Measurements from ENCODE around the gene C8A. TPM values are rescaled to one million over a fixed set of nuclear protein-coding genes. Genes with fewer than 3 reads are reported as not detected.

Gene C8A
- total RNA-seq, 1 donor from 2014 or later = not detected

- H3K36me3 ChIP-seq = no peaks in the 10 kb centered on the region
- no peak overlapping the region for H3K27ac ChIP-seq (replicated peaks)
- intact Hi-C loops (cut with micrococcal nuclease) = no loop called here
- H3K4me3 ChIP-seq = no peak overlapping the region
- TF ChIP-seq CTCF (IDR thresholded peaks at IDR 0.05; ENCODE audit: borderline replicate concordance) = no peak
- no peaks in the 10 kb centered on the region for H3K9me3 ChIP-seq (replicated peaks)
- DNase-seq = no peak
- peaks cover 5% of the 10 kb centered on the region for H3K27me3 ChIP-seq (ENCODE audit: low read depth)
- no peaks in the 10 kb centered on the region for H3K4me1 ChIP-seq
These were observed 76.6 kb downstream of the C8A start for GRCh38 chr1:56931211-56931610.

GRCh38 chr1:56931686-56932085, 77.1 kb downstream of the C8A start:
- no peak overlapping the region for H3K4me3 ChIP-seq
- intact Hi-C loops (cut with micrococcal nuclease) = no loop called here
- no peaks in the 10 kb centered on the region for H3K9me3 ChIP-seq (replicated peaks)
- TF ChIP-seq CTCF (IDR thresholded peaks at IDR 0.05; ENCODE audit: borderline replicate concordance) = no peak
- H3K27me3 ChIP-seq (ENCODE audit: low read depth) = peaks cover 6% of the 10 kb centered on the region
- H3K4me1 ChIP-seq = no peaks in the 10 kb centered on the region
- no peaks in the 10 kb centered on the region for H3K36me3 ChIP-seq
- H3K27ac ChIP-seq (replicated peaks) = no peak overlapping the region
- no peak for DNase-seq

- Histone ChIP-seq H3K4me3 (no peak overlapping the region), H3K27me3 (ENCODE audit: low read depth) (peaks cover 6% of the 10 kb centered on the region), H3K36me3 (no peaks in the 10 kb centered on the region), H3K9me3 (replicated peaks) (no peaks in the 10 kb centered on the region), H3K27ac (replicated peaks) (no peak overlapping the region), H3K4me1 (no peaks in the 10 kb centered on the region)
- no peak for TF ChIP-seq CTCF (IDR thresholded peaks at IDR 0.05; ENCODE audit: borderline replicate concordance)
- intact Hi-C loops (cut with micrococcal nuclease) = no loop called here
- DNase-seq = no peak
These were observed 78.6 kb downstream of the C8A start for GRCh38 chr1:56933161-56933560.

GRCh38 chr1:56933606-56934005, 79.0 kb downstream of the C8A start:
- peaks cover 9% of the 10 kb centered on the region for H3K27me3 ChIP-seq (ENCODE audit: low read depth)
- H3K27ac ChIP-seq (replicated peaks) = no peak overlapping the region
- no peak for DNase-seq
- no peak for TF ChIP-seq CTCF (IDR thresholded peaks at IDR 0.05; ENCODE audit: borderline replicate concordance)
- H3K4me1 ChIP-seq = no peaks in the 10 kb centered on the region
- no peaks in the 10 kb centered on the region for H3K9me3 ChIP-seq (replicated peaks)
- intact Hi-C loops (cut with micrococcal nuclease) = no loop called here
- H3K36me3 ChIP-seq = no peaks in the 10 kb centered on the region
- H3K4me3 ChIP-seq = no peak overlapping the region

DNA sequence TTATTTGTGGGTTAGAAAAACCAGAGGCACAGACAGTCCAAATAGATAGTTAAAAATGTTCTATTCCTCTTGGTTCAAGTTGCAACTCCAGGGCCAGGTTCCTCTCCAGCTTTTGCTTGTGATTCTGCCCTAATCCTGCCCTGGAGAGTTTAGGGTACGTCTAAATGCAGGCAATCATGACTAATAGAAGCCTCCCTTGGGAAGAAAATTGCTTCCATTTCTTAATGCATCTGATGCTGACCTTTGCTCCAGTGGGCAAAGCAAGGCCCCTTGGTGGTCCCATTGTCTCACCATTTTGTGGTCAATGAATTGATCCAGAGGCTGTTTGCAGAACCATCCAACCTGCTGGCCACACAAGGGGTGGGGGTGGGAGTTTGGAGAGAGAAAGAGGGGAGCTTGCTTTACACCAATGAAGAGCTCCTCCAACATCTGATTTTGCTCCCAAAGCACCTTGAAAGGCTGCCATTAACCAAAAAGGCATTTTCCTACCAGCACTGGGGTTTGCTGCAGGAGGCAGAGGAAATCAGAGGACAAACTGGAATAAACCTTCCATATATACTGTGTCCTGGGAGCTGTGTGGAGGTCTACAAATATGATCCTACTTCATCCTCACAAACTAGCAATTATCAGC, 79.9 kb downstream of the C8A start:
- Histone ChIP-seq H3K4me3 (no peak overlapping the region), H3K27me3 (ENCODE audit: low read depth) (peaks cover 18% of the 10 kb centered on the region)
- TF ChIP-seq CTCF (IDR thresholded peaks at IDR 0.05; ENCODE audit: borderline replicate concordance) = no peak

More for the DNA sequence above, 79.9 kb downstream of the C8A start:
- no peak for DNase-seq
- intact Hi-C loops (cut with micrococcal nuclease) = no loop called here
- H3K36me3 ChIP-seq = no peaks in the 10 kb centered on the region
- no peak overlapping the region for H3K27ac ChIP-seq (replicated peaks)
- no peaks in the 10 kb centered on the region for H3K4me1 ChIP-seq
- H3K9me3 ChIP-seq (replicated peaks) = no peaks in the 10 kb centered on the region

Measured in left ventricle myocardium inferior (tissue), 1 donor.